HG02938 (cell line): ENCODE data around the gene CAPN5.
"Not testable (repeated sequence)": the region's sequence is repeated elsewhere in the genome, so short reads cannot be mapped to it uniquely, and the experiment has no call there.

ENCODE experiments used
- ATAC-seq: cut with Tn5 transposase; IDR thresholded peaks from one replicate; pipeline ENCODE4 v1.9.1; 2021; ENCODE audit warnings: mild to moderate bottlenecking, moderate library complexity; ENCODE audit not compliant: unreplicated experiment

Gene CAPN5

DNA sequence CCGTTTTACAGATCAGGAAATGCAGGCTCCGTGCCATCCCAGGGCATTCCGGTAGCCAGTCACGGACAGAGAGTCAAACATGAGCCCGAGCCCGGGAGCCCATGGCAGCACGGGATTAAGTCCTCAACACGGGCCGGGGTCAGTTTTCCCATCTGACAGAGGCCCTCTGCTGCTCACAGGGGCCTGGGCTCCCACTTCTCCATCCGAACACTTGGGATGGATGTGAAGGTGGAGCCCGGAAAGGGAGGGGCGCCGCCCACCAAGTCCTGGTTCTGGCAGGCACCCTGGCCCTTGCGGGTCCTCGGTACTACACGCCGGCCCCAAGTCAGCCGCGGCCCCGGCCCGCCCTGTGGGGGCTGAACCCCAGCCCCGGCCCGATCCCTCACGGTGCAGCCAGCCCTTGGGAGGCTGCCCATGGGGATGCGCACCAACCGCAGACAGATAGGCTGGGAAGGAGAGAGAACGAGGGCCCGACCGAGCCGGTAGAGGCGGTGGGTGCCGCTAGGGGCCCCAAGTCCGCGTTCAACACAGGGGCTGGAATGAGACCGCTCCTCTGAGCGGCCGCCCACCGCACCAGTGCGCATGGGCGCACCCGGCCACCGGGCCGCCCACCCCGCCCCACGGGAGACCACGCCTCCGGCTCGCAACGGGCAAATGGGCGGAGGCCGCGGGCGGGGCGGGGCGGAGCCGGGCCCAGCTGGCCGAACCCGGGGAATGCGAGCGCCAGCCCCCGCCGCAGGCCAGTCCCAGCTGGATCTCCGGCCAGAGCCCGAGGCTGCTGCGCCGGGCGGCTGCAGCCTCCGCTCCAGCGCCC, at the start of gene CAPN5:
Gene CAPN5, plus strand, starts transcription at position 743 of the 814 bp plus-strand sequence. CDS start 17,916 bp downstream, outside the sequence.
- ATAC-seq = peak; percentile 74

DNA sequence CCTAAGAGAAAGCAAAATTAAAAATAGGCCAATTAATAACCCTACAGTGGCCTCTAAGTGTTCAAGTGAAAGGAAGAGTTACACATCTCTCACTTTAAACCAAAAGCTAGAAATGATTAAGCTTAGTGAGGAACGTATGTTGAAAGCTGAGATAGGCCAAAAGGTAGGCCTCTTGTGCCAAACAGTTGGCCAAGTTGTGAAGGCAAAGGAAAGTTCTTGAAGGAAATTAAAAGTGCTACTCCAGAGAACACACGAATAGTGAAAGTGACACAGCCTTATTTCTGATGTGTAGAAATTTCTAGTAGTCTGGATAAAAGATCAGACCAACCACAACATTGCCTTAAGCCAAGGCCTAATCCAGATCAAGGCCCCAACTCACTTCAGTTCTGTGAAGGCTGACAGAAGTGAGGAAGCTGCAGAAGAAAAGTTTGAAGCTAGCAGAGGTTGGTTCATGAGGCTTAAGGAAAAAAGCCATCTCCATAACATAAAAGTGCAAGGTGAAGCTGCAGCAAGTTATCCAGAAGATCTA, 48.3 kb upstream of the CAPN5 start:
- not testable (repeated sequence) for ATAC-seq

DNA sequence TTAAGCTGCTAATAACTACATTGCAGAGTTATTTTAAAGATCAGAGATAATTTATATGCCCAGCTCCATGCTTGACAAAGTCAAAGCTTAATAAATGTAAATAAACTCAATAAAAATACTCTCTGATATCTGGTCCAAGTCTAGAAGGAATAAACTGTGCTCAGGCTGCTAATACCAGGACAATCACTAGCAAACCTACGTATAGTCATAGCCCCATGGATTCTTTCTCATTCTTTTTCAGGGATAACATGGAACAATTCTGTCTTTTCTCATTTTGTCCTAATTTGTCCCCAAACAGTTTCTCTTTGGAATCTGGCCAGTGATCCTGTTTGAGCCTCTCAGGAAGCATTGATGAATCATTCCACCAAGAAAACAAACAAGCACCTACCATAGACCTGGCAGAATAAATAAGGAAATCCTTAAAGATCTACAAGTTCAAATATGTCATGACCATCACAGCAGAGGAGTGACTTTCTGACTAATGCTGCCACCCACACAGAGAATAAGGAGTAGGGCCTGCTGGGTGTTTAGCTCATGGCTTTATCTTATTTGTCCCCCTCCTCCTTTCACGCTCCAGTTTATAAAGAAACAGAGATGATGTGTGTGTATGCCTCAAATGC, 46.7 kb upstream of the CAPN5 start:
- ATAC-seq = no peak

DNA sequence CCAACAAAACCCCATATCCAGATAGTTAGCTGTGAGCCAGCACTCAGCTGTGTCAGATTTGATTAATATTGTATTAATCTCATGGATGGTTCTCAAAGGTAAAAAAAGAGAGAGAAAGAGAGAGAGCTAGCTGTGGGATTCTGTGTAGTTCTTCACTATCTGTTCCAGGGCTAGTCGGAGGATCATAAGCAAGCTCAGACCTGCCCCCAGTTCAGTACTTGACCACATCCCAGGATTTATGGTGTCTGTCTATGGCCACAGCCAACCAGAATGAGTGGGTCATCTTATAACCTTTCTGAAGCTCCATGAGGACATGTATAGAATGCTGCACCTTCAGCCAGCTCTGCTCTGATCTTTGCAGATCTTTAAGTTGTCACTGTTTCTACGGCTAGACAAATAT, 46.0 kb upstream of the CAPN5 start:
- no peak for ATAC-seq

DNA sequence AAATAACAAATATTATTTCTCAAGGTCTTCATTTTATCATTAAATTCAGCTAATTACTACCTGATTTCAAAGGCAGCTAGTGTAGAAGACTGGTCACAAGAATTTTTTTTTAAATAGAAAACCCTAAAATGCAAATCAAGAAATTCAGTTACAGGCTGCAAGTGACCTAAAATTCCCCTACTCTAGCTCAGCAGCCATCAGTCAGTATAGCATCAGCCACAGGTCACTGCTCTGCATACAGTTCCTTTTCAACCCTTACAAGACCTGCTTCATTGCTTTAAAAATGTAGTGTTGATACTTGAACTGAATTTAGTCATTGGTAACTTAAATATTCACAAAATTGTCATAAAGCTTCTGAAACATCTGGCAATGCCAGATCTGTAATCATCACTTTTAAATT, 42.0 kb upstream of the CAPN5 start:
- ATAC-seq = no peak

DNA sequence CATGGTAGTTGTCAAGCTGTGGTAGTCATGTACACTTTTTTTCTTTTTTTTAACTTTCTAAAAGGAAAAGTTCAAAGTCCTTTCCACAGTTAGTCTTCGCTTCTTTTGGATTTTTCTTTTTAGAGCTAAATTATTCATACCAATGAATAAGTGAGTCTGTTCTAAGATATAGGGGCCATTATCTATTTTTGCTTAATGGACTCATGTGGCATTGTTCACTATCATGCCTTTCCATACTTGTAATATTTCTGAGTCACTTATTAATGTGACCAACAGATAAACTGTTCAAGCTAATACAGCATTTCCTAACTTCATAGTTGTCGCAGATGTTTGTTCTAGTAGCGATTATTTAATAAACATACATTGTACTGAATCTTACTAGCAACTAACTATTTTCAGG, 40.5 kb upstream of the CAPN5 start:
- no peak for ATAC-seq

DNA sequence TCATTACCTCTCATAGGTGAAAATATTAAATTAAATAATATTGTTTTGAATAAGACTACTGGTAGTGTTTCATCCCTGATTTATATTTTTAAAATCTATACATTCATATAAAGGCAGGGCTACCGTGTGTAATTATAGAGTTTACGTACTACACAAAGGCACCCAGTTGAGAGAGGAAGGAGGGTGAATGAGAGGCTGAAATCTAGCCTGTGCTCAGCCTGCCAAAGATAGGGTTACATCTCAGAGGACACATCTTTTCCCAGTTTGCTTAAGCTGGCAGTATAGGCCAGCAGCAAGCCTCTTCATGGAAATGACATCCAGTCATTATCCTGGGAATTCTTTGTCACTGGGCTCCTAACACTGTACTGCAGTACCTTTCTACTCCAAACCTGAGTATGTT, 40.0 kb upstream of the CAPN5 start:
- no peak for ATAC-seq

DNA sequence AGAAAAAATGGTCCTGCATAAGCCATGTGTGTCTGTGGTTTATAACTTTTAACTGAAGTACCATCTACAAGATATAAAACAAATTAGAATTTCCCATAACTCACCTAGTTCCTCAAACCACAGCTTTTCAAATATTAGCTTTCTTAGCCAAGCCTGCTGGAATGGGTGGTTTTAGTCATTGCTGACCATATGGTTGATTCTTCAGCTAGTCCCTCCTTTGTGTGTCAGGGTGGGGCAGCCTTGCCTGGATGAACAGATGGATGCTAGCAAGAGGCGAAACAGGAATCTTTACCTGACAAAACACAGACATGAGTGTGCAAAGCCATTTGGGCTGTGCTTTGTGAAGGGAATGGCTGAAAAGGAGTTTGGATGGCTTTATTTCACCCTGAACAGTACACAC, 39.5 kb upstream of the CAPN5 start:
- ATAC-seq = no peak

DNA sequence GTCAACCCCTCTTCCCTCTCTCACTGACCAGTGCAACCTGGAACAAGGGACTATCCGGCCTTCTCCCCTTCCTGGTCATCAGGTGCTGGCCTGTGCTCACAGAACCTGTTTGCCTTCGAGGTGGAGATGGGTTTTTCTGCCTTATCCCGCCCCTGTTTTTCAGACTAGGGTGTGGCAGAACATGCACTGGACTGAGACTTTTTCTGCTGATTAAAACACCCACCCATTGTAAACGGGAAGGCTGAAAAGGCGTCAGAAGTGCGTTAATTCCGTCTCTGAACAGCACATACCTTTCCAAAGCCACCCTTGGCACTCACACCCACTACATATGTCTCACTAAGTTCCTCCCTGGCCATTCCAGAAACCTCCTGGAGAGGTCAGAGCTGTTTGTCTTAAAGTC, 36.9 kb upstream of the CAPN5 start:
- ATAC-seq = no peak

DNA sequence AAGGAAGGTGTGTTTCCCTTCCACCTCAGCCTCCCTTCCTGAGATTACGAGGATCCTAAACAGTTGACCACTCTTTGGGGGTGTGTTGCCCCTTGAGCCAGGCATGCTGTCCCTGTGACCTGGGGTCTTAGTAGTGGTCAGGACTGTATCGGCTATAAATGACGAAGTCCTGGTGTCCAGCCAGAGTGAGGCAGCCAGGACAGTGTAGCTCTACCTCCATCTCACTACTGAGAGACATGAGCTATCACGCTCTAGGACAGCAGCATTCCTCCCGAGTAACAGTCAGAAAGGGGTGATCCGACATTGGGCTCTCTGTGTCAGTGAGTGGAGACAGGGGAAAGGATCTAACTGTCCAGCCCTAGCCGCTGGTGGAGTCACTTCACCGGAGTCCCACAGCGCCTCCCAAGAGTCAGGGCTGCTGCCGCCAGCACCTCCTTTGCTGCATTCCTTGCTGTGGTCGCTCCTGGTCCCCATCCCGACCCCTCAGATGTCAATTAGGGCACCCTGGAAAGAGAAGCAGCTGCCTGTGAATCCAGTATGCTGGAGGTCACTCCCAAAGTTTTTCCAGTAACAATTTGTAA, 35.8 kb upstream of the CAPN5 start:
- no peak for ATAC-seq

DNA sequence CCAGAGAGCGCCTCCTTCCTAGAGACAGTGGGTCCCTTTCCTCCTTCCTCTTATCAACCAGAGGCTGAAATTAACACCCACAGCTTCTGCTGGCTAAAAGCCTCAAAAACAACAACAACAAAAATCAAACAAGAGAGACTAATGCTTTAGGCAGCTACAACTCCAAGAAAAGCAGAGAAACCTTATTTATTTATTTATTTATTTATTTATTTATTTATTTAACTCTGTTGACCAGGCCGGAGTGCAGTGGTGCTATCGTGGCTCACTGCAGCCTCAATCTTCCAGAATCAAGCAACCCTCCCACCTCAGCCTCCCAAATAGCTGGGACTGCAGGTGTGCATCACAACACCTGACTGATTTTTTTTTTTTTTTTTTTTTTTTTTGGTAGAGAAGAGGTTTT, 35.2 kb upstream of the CAPN5 start:
- ATAC-seq = no peak

DNA sequence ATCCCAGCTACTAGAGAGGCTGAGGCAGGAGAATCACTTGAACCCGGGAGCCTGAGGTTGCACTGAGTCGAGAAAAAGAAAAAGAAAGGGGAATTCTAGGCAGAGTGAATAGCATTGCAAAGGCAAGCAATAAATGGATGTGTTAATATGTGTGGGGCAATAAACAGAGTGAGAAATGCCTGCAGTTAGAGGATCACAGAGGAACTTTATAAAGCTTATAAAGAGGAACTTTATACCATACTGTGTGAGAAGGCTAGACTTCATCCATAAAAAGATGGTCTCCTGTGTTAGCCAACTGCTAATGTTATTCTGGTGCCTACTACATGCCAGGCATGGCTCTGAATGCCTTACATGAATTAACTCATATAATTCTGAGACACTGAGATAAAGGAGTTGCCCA, 31.7 kb upstream of the CAPN5 start:
- ATAC-seq = no peak

DNA sequence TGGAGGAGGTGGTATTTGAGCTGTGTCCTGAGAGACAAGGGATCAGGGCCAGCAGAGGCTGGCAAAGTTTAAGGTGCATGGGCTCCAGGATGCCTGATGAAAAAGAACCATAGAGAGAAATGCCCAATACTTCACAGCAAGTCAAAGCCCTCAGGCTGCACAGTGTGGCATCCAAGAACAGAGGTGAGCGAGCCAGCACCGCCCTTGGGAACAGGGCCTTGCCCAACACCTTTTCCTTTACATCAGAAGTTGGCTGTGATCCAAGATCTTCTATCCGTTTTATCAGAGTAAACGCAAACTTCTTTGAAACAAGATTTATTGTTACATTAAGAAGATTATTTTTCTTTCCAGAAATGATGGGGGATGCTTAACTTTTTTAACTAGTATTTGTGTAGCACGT, 31.2 kb upstream of the CAPN5 start:
- ATAC-seq = no peak

DNA sequence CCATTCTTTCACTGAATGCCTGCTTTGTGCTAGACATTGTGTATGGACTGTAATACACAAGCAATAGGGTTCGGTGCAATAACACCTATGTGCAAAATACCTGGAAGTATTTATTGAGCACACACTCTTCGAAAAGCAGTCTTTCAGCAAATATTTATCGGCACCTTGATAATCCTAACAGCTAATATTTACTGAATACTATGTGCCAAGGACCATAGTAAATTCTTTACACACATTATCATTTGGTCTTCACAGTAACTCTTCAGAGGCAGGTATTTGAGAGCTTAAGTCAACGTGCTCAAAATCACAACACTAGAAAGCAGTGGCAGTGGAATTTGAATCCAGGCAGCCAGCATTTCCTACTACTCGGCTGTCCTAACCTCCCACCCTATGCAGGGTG, 30.4 kb upstream of the CAPN5 start:
- ATAC-seq = no peak

DNA sequence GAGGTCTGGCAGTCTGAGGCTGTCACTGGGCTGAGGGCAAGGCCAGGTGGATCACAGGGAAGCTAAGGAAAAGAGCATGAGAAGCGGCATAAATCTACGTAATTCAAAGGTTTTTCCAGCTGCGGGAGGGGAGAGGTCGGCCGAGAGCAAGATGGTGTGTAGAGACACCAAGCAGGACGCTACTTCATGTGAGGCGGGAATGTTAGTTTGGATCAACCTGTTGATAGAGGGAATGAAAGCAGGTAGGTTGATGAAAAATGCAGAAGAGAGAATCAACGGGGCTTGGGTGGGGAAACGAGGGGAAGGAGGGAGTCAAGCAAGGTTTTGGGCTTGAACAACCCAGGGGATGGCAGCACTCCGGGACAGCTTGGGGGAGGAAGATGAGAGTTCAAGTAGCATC, 29.7 kb upstream of the CAPN5 start:
- ATAC-seq = no peak

DNA sequence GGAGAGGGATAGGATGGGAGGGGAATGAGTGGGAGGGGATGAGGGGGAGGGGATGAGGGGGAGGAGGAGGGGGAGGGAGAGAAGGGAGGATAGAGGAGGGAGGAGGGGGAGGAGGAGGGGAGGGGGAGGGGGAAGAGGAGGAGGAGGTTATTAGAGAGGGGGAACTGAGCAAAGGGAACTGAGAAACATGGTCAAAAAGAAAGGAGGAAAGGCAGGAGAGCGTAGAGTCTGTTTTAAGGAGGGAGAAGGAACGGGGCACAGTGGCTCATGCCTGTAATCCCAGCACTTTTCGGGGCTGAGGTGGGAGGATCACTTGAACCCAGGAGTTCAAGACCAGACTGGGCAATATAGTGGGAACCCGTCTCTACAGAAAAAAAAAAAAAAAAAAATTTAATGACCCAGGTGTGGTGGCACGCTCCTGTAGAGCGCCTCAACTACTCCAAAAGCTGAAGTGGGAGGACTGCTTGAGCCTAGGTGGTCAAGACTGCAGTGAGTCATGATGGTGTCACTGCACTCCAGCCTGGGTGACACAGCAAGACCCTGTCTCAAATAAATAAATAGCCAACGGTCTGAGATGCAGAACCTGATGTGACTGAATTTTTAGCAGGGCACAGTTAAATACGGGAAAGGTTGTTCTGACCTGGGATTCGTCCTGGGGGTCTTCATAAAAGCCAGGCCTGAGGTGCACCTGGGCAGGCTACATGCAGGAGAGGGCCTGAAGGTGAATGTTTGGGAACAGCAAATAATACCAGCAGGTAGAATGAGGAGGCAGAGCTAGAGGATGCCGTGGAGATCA, 28.5 kb upstream of the CAPN5 start:
- ATAC-seq = no peak

DNA sequence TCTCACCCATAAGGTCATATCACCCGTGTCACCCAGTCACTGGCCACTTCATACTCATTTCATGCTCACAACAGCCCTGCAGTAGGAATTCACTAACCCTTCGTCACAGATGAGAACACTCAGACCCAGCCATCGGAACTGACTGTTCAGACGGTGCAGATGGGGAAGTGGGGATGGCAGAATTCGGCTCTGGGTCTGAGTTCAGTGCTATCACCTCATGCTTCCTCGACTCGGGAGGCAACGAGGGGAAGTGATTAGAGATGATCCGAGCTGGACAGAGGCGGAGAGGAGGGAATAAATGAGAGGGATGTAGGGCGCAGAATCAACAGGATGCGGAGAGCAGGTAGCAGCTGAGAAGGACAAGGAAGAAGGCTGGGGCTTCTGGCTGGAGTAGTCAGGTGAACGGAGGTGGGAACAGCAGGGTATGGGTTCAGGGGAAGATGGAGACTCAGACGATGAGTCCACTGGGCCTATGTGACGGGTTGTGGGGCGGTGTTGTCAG, 27.9 kb upstream of the CAPN5 start:
- ATAC-seq = no peak

DNA sequence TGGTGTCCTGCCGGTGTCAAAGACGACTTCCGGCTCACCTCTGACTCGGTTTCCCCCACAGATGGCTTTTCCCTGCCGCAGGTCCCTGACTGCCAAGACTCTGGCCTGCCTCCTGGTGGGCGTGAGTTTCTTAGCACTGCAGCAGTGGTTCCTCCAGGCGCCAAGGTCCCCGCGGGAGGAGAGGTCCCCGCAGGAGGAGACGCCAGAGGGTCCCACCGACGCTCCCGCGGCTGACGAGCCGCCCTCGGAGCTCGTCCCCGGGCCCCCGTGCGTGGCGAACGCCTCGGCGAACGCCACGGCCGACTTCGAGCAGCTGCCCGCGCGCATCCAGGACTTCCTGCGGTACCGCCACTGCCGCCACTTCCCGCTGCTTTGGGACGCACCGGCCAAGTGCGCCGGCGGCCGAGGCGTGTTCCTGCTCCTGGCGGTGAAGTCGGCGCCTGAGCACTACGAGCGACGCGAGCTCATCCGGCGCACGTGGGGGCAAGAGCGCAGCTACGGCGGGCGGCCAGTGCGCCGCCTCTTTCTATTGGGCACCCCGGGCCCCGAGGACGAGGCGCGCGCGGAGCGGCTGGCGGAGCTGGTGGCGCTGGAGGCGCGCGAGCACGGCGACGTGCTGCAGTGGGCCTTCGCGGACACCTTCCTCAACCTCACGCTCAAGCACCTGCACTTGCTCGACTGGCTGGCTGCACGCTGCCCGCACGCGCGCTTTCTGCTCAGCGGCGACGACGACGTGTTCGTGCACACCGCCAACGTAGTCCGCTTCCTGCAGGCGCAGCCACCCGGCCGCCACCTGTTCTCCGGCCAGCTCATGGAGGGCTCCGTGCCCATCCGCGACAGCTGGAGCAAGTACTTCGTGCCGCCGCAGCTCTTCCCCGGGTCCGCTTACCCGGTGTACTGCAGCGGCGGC, 27.0 kb upstream of the CAPN5 start:
- no peak for ATAC-seq

DNA sequence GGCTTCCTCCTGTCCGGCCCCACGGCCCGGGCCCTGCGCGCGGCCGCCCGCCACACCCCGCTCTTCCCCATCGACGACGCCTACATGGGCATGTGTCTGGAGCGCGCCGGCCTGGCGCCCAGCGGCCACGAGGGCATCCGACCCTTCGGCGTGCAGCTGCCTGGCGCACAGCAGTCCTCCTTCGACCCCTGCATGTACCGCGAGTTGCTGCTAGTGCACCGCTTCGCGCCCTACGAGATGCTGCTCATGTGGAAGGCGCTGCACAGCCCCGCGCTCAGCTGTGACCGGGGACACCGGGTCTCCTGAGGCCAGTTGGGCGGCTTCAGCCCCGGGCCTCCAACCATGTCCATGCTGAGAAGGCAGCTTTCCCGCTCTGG, 26.4 kb upstream of the CAPN5 start:
- no peak for ATAC-seq

DNA sequence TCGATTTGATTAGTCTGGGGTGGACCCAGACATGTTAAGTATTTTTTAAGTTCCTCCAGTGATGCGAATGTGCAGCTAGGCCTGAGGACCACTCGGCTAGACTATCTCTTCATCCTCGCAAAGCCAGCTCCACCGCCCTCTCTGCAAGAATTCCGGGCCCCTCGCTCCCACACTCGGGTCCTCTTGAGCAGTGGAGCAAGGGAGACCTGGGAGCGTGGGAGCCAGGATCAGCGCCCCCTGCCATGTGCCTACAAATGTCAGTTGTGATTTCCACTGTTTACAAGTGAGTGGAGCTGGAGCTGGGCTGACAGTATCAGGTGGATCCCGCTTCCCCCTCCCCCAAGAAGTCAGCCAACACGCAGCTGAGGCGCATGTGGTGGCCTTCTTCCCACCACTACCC, 25.9 kb upstream of the CAPN5 start:
- ATAC-seq = no peak
